ENCODE data around the gene NBDY.

Gene NBDY

GRCh38 chrX:56786889-56787733 is 58.1 kb downstream of the NBDY start:
- Histone ChIP-seq H3K9ac (ENCODE audit: low read depth in 1 of 2, low read length in 2 of 2) (no peak overlapping the region), H3K4me3 (ENCODE audit: low read depth in 1 of 2, low read length in 2 of 2) (no peak overlapping the region), H3K36me3 (ENCODE audit: control insufficient read depth in 1 of 2, insufficient read depth in 2 of 2, low read length in 2 of 2) (peaks cover 8 to 11% of the 10 kb centered on the region in 2 donors), H3K27me3 (ENCODE audit: control insufficient read depth in 1 of 2, insufficient read depth in 2 of 2, low read length in 2 of 2) (no peaks in the 10 kb centered on the region), H3K27ac (ENCODE audit: low read depth, low read length) (no peak overlapping the region), H3K4me1 (ENCODE audit: control insufficient read depth in 1 of 2, insufficient read depth in 2 of 2, low read length in 2 of 2) (no peaks in the 10 kb centered on the region), H3K9me3 (ENCODE audit: control insufficient read depth in 1 of 2, low read length in 2 of 2) (no peaks in the 10 kb centered on the region)

GRCh38 chrX:56787734-56788152 is 58.7 kb downstream of the NBDY start:
- Histone ChIP-seq H3K27ac (ENCODE audit: low read depth, low read length) (no peak overlapping the region), H3K27me3 (ENCODE audit: control insufficient read depth in 1 of 2, insufficient read depth in 2 of 2, low read length in 2 of 2) (no peaks in the 10 kb centered on the region), H3K36me3 (ENCODE audit: control insufficient read depth in 1 of 2, insufficient read depth in 2 of 2, low read length in 2 of 2) (peaks cover 8 to 11% of the 10 kb centered on the region in 2 donors), H3K9me3 (ENCODE audit: control insufficient read depth in 1 of 2, low read length in 2 of 2) (no peaks in the 10 kb centered on the region), H3K4me1 (ENCODE audit: control insufficient read depth in 1 of 2, insufficient read depth in 2 of 2, low read length in 2 of 2) (no peaks in the 10 kb centered on the region), H3K9ac (ENCODE audit: low read depth in 1 of 2, low read length in 2 of 2) (no peak overlapping the region), H3K4me3 (ENCODE audit: low read depth in 1 of 2, low read length in 2 of 2) (no peak overlapping the region)

GRCh38 chrX:56788229-56788628 is 59.2 kb downstream of the NBDY start:
- no peaks in the 10 kb centered on the region for H3K27me3 ChIP-seq (ENCODE audit: control insufficient read depth in 1 of 2, insufficient read depth in 2 of 2, low read length in 2 of 2)
- H3K4me3 ChIP-seq (ENCODE audit: low read depth in 1 of 2, low read length in 2 of 2): no peak overlapping the region
- no peaks in the 10 kb centered on the region for H3K9me3 ChIP-seq (ENCODE audit: control insufficient read depth in 1 of 2, low read length in 2 of 2)
- no peak overlapping the region for H3K27ac ChIP-seq (ENCODE audit: low read depth, low read length)
- no peaks in the 10 kb centered on the region for H3K4me1 ChIP-seq (ENCODE audit: control insufficient read depth in 1 of 2, insufficient read depth in 2 of 2, low read length in 2 of 2)
- H3K9ac ChIP-seq (ENCODE audit: low read depth in 1 of 2, low read length in 2 of 2): no peak overlapping the region
- H3K36me3 ChIP-seq (ENCODE audit: control insufficient read depth in 1 of 2, insufficient read depth in 2 of 2, low read length in 2 of 2): peaks cover 7 to 8% of the 10 kb centered on the region in 2 donors

- Histone ChIP-seq H3K27me3 (ENCODE audit: control insufficient read depth in 1 of 2, insufficient read depth in 2 of 2, low read length in 2 of 2) (no peaks in the 10 kb centered on the region), H3K4me3 (ENCODE audit: low read depth in 1 of 2, low read length in 2 of 2) (no peak overlapping the region), H3K9ac (ENCODE audit: low read depth in 1 of 2, low read length in 2 of 2) (no peak overlapping the region), H3K36me3 (ENCODE audit: control insufficient read depth in 1 of 2, insufficient read depth in 2 of 2, low read length in 2 of 2) (peaks cover 7% of the 10 kb centered on the region in 2 donors), H3K27ac (ENCODE audit: low read depth, low read length) (no peak overlapping the region), H3K9me3 (ENCODE audit: control insufficient read depth in 1 of 2, low read length in 2 of 2) (no peaks in the 10 kb centered on the region), H3K4me1 (ENCODE audit: control insufficient read depth in 1 of 2, insufficient read depth in 2 of 2, low read length in 2 of 2) (no peaks in the 10 kb centered on the region)
Observed at GRCh38 chrX:56788717-56789122, 59.7 kb downstream of the NBDY start.

- Histone ChIP-seq H3K27me3 (ENCODE audit: control insufficient read depth in 1 of 2, insufficient read depth in 2 of 2, low read length in 2 of 2) (no peaks in the 10 kb centered on the region), H3K9me3 (ENCODE audit: control insufficient read depth in 1 of 2, low read length in 2 of 2) (no peaks in the 10 kb centered on the region), H3K4me3 (ENCODE audit: low read depth in 1 of 2, low read length in 2 of 2) (no peak overlapping the region), H3K36me3 (ENCODE audit: control insufficient read depth in 1 of 2, insufficient read depth in 2 of 2, low read length in 2 of 2) (peaks cover 5 to 7% of the 10 kb centered on the region in 2 donors), H3K27ac (ENCODE audit: low read depth, low read length) (no peak overlapping the region), H3K4me1 (ENCODE audit: control insufficient read depth in 1 of 2, insufficient read depth in 2 of 2, low read length in 2 of 2) (no peaks in the 10 kb centered on the region), H3K9ac (ENCODE audit: low read depth in 1 of 2, low read length in 2 of 2) (no peak overlapping the region)
Observed at GRCh38 chrX:56789518-56790070, 60.6 kb downstream of the NBDY start.

GRCh38 chrX:56790778-56791177 is 61.7 kb downstream of the NBDY start:
- no peak overlapping the region for H3K27ac ChIP-seq (ENCODE audit: low read depth, low read length)
- no peaks in the 10 kb centered on the region for H3K27me3 ChIP-seq (ENCODE audit: control insufficient read depth in 1 of 2, insufficient read depth in 2 of 2, low read length in 2 of 2)
- no peaks in the 10 kb centered on the region for H3K4me1 ChIP-seq (ENCODE audit: control insufficient read depth in 1 of 2, insufficient read depth in 2 of 2, low read length in 2 of 2)
- H3K36me3 ChIP-seq (ENCODE audit: control insufficient read depth in 1 of 2, insufficient read depth in 2 of 2, low read length in 2 of 2): peaks cover 5 to 7% of the 10 kb centered on the region in 2 donors
- no peak overlapping the region for H3K9ac ChIP-seq (ENCODE audit: low read depth in 1 of 2, low read length in 2 of 2)
- H3K9me3 ChIP-seq (ENCODE audit: control insufficient read depth in 1 of 2, low read length in 2 of 2): no peaks in the 10 kb centered on the region
- H3K4me3 ChIP-seq (ENCODE audit: low read depth in 1 of 2, low read length in 2 of 2): no peak overlapping the region

GRCh38 chrX:56791456-56791855 is 62.4 kb downstream of the NBDY start:
- H3K27ac ChIP-seq (ENCODE audit: low read depth, low read length): no peak overlapping the region
- H3K4me3 ChIP-seq (ENCODE audit: low read depth in 1 of 2, low read length in 2 of 2): no peak overlapping the region
- peaks cover 5 to 7% of the 10 kb centered on the region in 2 donors for H3K36me3 ChIP-seq (ENCODE audit: control insufficient read depth in 1 of 2, insufficient read depth in 2 of 2, low read length in 2 of 2)
- no peaks in the 10 kb centered on the region for H3K4me1 ChIP-seq (ENCODE audit: control insufficient read depth in 1 of 2, insufficient read depth in 2 of 2, low read length in 2 of 2)
- H3K27me3 ChIP-seq (ENCODE audit: control insufficient read depth in 1 of 2, insufficient read depth in 2 of 2, low read length in 2 of 2): no peaks in the 10 kb centered on the region
- H3K9me3 ChIP-seq (ENCODE audit: control insufficient read depth in 1 of 2, low read length in 2 of 2): no peaks in the 10 kb centered on the region
- H3K9ac ChIP-seq (ENCODE audit: low read depth in 1 of 2, low read length in 2 of 2): no peak overlapping the region

GRCh38 chrX:56792270-56793111 is 63.4 kb downstream of the NBDY start:
- Histone ChIP-seq H3K27me3 (ENCODE audit: control insufficient read depth in 1 of 2, insufficient read depth in 2 of 2, low read length in 2 of 2) (no peaks in the 10 kb centered on the region), H3K27ac (ENCODE audit: low read depth, low read length) (no peak overlapping the region), H3K9ac (ENCODE audit: low read depth in 1 of 2, low read length in 2 of 2) (no peak overlapping the region), H3K9me3 (ENCODE audit: control insufficient read depth in 1 of 2, low read length in 2 of 2) (no peaks in the 10 kb centered on the region), H3K36me3 (ENCODE audit: control insufficient read depth in 1 of 2, insufficient read depth in 2 of 2, low read length in 2 of 2) (peaks cover 2 to 5% of the 10 kb centered on the region in 2 donors), H3K4me1 (ENCODE audit: control insufficient read depth in 1 of 2, insufficient read depth in 2 of 2, low read length in 2 of 2) (no peaks in the 10 kb centered on the region), H3K4me3 (ENCODE audit: low read depth in 1 of 2, low read length in 2 of 2) (no peak overlapping the region)

- H3K9me3 ChIP-seq (ENCODE audit: control insufficient read depth in 1 of 2, low read length in 2 of 2): no peaks in the 10 kb centered on the region
- H3K36me3 ChIP-seq (ENCODE audit: control insufficient read depth in 1 of 2, insufficient read depth in 2 of 2, low read length in 2 of 2): peaks cover 0 to 5% of the 10 kb centered on the region in 2 donors
- H3K4me3 ChIP-seq (ENCODE audit: low read depth in 1 of 2, low read length in 2 of 2): no peak overlapping the region
- no peak overlapping the region for H3K9ac ChIP-seq (ENCODE audit: low read depth in 1 of 2, low read length in 2 of 2)
- no peaks in the 10 kb centered on the region for H3K4me1 ChIP-seq (ENCODE audit: control insufficient read depth in 1 of 2, insufficient read depth in 2 of 2, low read length in 2 of 2)
- H3K27me3 ChIP-seq (ENCODE audit: control insufficient read depth in 1 of 2, insufficient read depth in 2 of 2, low read length in 2 of 2): no peaks in the 10 kb centered on the region
- H3K27ac ChIP-seq (ENCODE audit: low read depth, low read length): no peak overlapping the region
Observed at GRCh38 chrX:56793112-56793430, 64.0 kb downstream of the NBDY start.
